ENCODE data around the gene BBX. TPM values are rescaled to one million over a fixed set of nuclear protein-coding genes. Genes with fewer than 3 reads are reported as not detected.

BBX gene
- total and polyA plus RNA-seq, 2 of the 4 experiments (the other 2 are of a cell fraction) = 13.6 to 107 TPM

DNA sequence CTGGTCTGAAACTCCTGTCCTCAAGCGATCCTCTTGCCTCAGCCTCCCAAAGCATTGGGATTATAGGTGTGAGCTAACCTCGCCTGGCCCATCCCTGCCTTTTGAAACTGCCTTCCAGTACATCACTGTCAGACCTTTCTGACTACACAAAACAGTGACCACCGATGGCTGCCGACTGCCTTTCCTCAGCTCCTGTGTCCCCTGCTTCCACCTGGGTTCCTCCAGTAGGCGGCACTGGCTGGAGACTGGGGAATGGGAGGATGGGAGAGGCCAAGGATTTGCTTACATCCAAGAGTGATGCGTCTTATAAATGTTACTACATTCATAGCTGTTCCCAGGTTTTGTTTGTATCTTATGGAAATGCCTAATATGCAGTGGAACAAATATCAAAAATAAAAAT lies 242.8 kb downstream of the BBX start:
- Histone ChIP-seq H3K23ac (ENCODE audit: low read depth, low read length) (no peak overlapping the region), H3K9me3 (ENCODE audit: control insufficient read depth, insufficient read depth, low read length) (no peaks in the 10 kb centered on the region), H3K56ac (ENCODE audit: extremely low read depth, insufficient read depth, low read length) (no peak overlapping the region), H3K18ac (ENCODE audit: low read depth, low read length) (no peak overlapping the region), H2BK120ac (ENCODE audit: low read depth, low read length) (no peak overlapping the region), H3K27me3 (ENCODE audit: control insufficient read depth, insufficient read depth, low read length) (no peaks in the 10 kb centered on the region), H4K91ac (ENCODE audit: insufficient read depth, low read depth, low read length) (no peak overlapping the region), H3K79me1 (ENCODE audit: low read depth in 1 of 2, low read length in 2 of 2) (no peaks in the 10 kb centered on the region), H2AK5ac (ENCODE audit: low read depth, low read length) (no peak overlapping the region), H2AFZ (replicated peaks; ENCODE audit: low read length, poor library complexity) (no peak overlapping the region), H3K9ac (ENCODE audit: low read depth, low read length) (no peak overlapping the region), H2AK9ac (replicated peaks; ENCODE audit: low read depth, low read length, poor library complexity) (no peak overlapping the region), H3K4me2 (ENCODE audit: low read depth, low read length) (no peak overlapping the region), H3K4me1 (ENCODE audit: control insufficient read depth, insufficient read depth, low read length) (peaks cover 1% of the 10 kb centered on the region; the same call in 1 of the 2 replicates), H3K4me3 (ENCODE audit: insufficient read depth, low read depth, low read length) (no peak overlapping the region), H2BK5ac (ENCODE audit: low read depth, low read length, poor library complexity, severe bottlenecking) (no peak overlapping the region), H3K36me3 (ENCODE audit: control insufficient read depth, insufficient read depth, low read length) (no peaks in the 10 kb centered on the region), H4K20me1 (ENCODE audit: insufficient read depth, low read length) (no peaks in the 10 kb centered on the region), H2BK15ac (ENCODE audit: low read depth, low read length) (no peak overlapping the region), H3K9me1 (ENCODE audit: insufficient read depth, low read length) (no peaks in the 10 kb centered on the region; the same call in 1 of the 2 replicates), H3K27ac (ENCODE audit: insufficient read depth, low read length) (no peak overlapping the region), H4K5ac (ENCODE audit: low read depth, low read length) (no peak overlapping the region), H4K8ac (ENCODE audit: low read depth in 2 of 2, low read length in 2 of 2) (no peak overlapping the region), H2BK20ac (ENCODE audit: low read depth, low read length) (no peak overlapping the region), H3K14ac (replicated peaks; ENCODE audit: low read depth, low read length) (no peak overlapping the region), H3K4ac (ENCODE audit: low read depth, low read length) (no peak overlapping the region)
- no TSS peak for BruUV-seq (replicated peaks)
- ChIA-PET POLR2A (ENCODE audit: unreplicated experiment) (no interaction called here), CTCF (no interaction called here)
- DNase-seq (no peak), ATAC-seq (ENCODE audit: low read depth) (no peak)
- in situ Hi-C loops (cut with MboI; ENCODE audit: low sequenced_read_pairs) (no loop called here), dilution Hi-C loops (cut with HindIII; ENCODE audit: low sequenced_read_pairs, unreplicated experiment) (no loop called here), intact Hi-C loops (cut with micrococcal nuclease) (no loop called here)
- 100% methylated on average over 1 of the region's 6 CpGs; no CpG with 5 or more reads in 1 of the 2 experiments for WGBS, 2 experiments (ENCODE audit: extremely low coverage in 2 of 2, insufficient read length in 1 of 2)
- TF ChIP-seq ELK1 (IDR thresholded peaks at IDR 0.05; ENCODE audit: borderline replicate concordance, low read depth, low read length) = no peak
- no peak for TF ChIP-seq CHD1 (IDR thresholded peaks at IDR 0.05; ENCODE audit: low read depth, low read length)
- no peak for TF ChIP-seq RCOR1 (IDR thresholded peaks at IDR 0.05; ENCODE audit: insufficient replicate concordance, low read length)
- TF ChIP-seq MAFK (IDR thresholded peaks at IDR 0.05; ENCODE audit: low read depth, low read length) = no peak
- TF ChIP-seq POLR2A (IDR thresholded peaks at IDR 0.05; ENCODE audit: low read depth, low read length) = no peak
- TF ChIP-seq, protein P1, sequence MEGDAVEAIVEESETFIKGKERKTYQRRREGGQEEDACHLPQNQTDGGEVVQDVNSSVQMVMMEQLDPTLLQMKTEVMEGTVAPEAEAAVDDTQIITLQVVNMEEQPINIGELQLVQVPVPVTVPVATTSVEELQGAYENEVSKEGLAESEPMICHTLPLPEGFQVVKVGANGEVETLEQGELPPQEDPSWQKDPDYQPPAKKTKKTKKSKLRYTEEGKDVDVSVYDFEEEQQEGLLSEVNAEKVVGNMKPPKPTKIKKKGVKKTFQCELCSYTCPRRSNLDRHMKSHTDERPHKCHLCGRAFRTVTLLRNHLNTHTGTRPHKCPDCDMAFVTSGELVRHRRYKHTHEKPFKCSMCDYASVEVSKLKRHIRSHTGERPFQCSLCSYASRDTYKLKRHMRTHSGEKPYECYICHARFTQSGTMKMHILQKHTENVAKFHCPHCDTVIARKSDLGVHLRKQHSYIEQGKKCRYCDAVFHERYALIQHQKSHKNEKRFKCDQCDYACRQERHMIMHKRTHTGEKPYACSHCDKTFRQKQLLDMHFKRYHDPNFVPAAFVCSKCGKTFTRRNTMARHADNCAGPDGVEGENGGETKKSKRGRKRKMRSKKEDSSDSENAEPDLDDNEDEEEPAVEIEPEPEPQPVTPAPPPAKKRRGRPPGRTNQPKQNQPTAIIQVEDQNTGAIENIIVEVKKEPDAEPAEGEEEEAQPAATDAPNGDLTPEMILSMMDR (conservative IDR thresholded peaks at IDR 0.05; ENCODE audit: low read depth, low read length) = no peak
- TF ChIP-seq NFE2L2 (IDR thresholded peaks at IDR 0.05; ENCODE audit: low read depth, low read length) = no peak
- no peak for TF ChIP-seq SMC3 (IDR thresholded peaks at IDR 0.05; ENCODE audit: low read depth, low read length)
- no peak for TF ChIP-seq FOS (IDR thresholded peaks at IDR 0.05; ENCODE audit: low read depth, low read length)
- TF ChIP-seq BHLHE40 (IDR thresholded peaks at IDR 0.05; ENCODE audit: low read depth, low read length) = no peak
- TF ChIP-seq MAZ (IDR thresholded peaks at IDR 0.05; ENCODE audit: borderline replicate concordance, low read depth, low read length) = no peak
- TF ChIP-seq, protein P2, sequence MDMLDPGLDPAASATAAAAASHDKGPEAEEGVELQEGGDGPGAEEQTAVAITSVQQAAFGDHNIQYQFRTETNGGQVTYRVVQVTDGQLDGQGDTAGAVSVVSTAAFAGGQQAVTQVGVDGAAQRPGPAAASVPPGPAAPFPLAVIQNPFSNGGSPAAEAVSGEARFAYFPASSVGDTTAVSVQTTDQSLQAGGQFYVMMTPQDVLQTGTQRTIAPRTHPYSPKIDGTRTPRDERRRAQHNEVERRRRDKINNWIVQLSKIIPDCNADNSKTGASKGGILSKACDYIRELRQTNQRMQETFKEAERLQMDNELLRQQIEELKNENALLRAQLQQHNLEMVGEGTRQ (IDR thresholded peaks at IDR 0.05; ENCODE audit: low read depth, low read length) = no peak
- TF ChIP-seq RFX5 (IDR thresholded peaks at IDR 0.05; ENCODE audit: low read depth, low read length) = no peak
- no peak for TF ChIP-seq CEBPB (IDR thresholded peaks at IDR 0.05; ENCODE audit: low read depth, low read length)
- TF ChIP-seq RAD21 (IDR thresholded peaks at IDR 0.05; ENCODE audit: low read length) = no peak
- TF ChIP-seq MXI1 (IDR thresholded peaks at IDR 0.05; ENCODE audit: borderline replicate concordance, low read depth, low read length) = no peak

Measured in IMR-90 (cell line).